Inflammatory macrophage treated with lipopolysaccharide for 1 hour (primary cell): ENCODE results near the gene CD83.

ENCODE experiments used
- DNase-seq, 2 donors: peaks; one replicate each; pipeline ENCODE4 v3.0.0-alpha.2; 2020 to 2022

Gene CD83

GRCh38 chr6:14092316-14092715 is 25.3 kb upstream of the CD83 start:
- peak in 1 of 2 donors; percentile 40 for DNase-seq

GRCh38 chr6:14092838-14093789 is 24.5 kb upstream of the CD83 start:
- DNase-seq: no peak

- no peak for DNase-seq
These were observed 22.9 kb upstream of the CD83 start for GRCh38 chr6:14094721-14095120.

- DNase-seq: peak; percentile 49 to 63
These were observed 22.1 kb upstream of the CD83 start for GRCh38 chr6:14095437-14095836.

GRCh38 chr6:14100138-14100537 is 17.4 kb upstream of the CD83 start:
- peak; percentile 67 to 78 for DNase-seq

- no peak for DNase-seq
These were observed 16.6 kb upstream of the CD83 start for GRCh38 chr6:14100966-14101365.

GRCh38 chr6:14102383-14102782 is 15.2 kb upstream of the CD83 start:
- peak in 1 of 2 donors; percentile 56 for DNase-seq

GRCh38 chr6:14105547-14105946 is 12.0 kb upstream of the CD83 start:
- DNase-seq: no peak

GRCh38 chr6:14107000-14107399 is 10.6 kb upstream of the CD83 start:
- no peak for DNase-seq

GRCh38 chr6:14107711-14108494 is 9.7 kb upstream of the CD83 start:
- DNase-seq: no peak

GRCh38 chr6:14108571-14109410 is 8.8 kb upstream of the CD83 start:
- DNase-seq: peak; percentile 93 to 97

- no peak for DNase-seq
These were observed 8.2 kb upstream of the CD83 start for GRCh38 chr6:14109411-14109826.

- no peak for DNase-seq
These were observed 7.4 kb upstream of the CD83 start for GRCh38 chr6:14110001-14110818.

- peak; percentile 77 to 91 for DNase-seq
These were observed 3.6 kb upstream of the CD83 start for GRCh38 chr6:14113976-14114375.

- DNase-seq: no peak
These were observed 493 bp downstream of the CD83 start for GRCh38 chr6:14118091-14118439.

GRCh38 chr6:14118446-14118845 is 874 bp downstream of the CD83 start:
- peak in 1 of 2 donors; percentile 45 for DNase-seq

- DNase-seq: peak in 1 of 2 donors; percentile 63
These were observed 2.2 kb downstream of the CD83 start for GRCh38 chr6:14119784-14120183.

GRCh38 chr6:14120546-14120945 is 3.0 kb downstream of the CD83 start:
- DNase-seq: no peak

GRCh38 chr6:14121936-14122344 is 4.4 kb downstream of the CD83 start:
- peak; percentile 96 to 99 for DNase-seq

- peak; percentile 88 to 97 for DNase-seq
These were observed 6.0 kb downstream of the CD83 start for GRCh38 chr6:14123386-14124111.

- DNase-seq: peak in 1 of 2 donors; percentile 7
These were observed 7.8 kb downstream of the CD83 start for GRCh38 chr6:14125346-14125745.
